NB4 (cell line): ENCODE data around the gene GRIK4.

Source experiments
- MYC ChIP-seq: IDR thresholded peaks from 2 replicates; pipeline ENCODE4 v1.6.1; 2011; ENCODE audit warnings: low read depth, low read length
- POLR2A ChIP-seq: IDR thresholded peaks from 2 replicates; pipeline ENCODE4 v1.6.1; 2011; ENCODE audit warnings: mild to moderate bottlenecking; ENCODE audit not compliant: insufficient read length; ENCODE audit errors: extremely low read depth
- TF ChIP-seq, protein P1 (sequence below): IDR thresholded peaks from one replicate; pipeline ENCODE4 v1.5.1; 2012; ENCODE audit warnings: low read depth, low read length
- TF ChIP-seq, protein P2 (sequence below): IDR thresholded peaks from 2 replicates; pipeline ENCODE4 v1.6.1; 2011; ENCODE audit warnings: low read depth, low read length

DNA sequence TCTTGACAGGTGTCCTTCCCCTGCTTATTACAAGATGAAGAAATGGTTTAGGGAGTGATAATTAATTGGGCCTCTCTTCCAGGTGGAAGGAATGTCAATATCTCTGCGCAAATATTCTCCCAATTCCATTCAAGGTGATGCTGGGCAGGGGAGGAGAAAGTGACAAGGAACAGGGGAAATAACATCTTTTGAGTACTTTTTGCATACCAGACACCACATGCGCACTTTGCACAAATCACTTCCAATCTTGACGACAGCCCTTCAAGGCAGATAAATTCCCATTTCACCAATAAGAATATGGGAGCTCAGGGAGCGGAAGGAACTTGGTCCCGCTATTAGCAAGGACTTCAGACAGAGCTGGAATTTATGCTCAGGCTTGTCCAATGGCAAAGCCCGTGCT lies 367.2 kb downstream of the GRIK4 start:
- TF ChIP-seq, protein P1, sequence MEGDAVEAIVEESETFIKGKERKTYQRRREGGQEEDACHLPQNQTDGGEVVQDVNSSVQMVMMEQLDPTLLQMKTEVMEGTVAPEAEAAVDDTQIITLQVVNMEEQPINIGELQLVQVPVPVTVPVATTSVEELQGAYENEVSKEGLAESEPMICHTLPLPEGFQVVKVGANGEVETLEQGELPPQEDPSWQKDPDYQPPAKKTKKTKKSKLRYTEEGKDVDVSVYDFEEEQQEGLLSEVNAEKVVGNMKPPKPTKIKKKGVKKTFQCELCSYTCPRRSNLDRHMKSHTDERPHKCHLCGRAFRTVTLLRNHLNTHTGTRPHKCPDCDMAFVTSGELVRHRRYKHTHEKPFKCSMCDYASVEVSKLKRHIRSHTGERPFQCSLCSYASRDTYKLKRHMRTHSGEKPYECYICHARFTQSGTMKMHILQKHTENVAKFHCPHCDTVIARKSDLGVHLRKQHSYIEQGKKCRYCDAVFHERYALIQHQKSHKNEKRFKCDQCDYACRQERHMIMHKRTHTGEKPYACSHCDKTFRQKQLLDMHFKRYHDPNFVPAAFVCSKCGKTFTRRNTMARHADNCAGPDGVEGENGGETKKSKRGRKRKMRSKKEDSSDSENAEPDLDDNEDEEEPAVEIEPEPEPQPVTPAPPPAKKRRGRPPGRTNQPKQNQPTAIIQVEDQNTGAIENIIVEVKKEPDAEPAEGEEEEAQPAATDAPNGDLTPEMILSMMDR = no peak
- TF ChIP-seq POLR2A = no peak
- TF ChIP-seq, protein P2, sequence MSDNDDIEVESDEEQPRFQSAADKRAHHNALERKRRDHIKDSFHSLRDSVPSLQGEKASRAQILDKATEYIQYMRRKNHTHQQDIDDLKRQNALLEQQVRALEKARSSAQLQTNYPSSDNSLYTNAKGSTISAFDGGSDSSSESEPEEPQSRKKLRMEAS = no peak
- TF ChIP-seq MYC = no peak
